Mucosa of rectum (tissue), 2 donors: Measurements from ENCODE around the gene TNNI2.
A peak's percentile ranks its signal among the peaks of the same experiment; 100 is the strongest.

Experiments used
- H3K27ac ChIP-seq, 2 donors: one replicate each; pipeline ENCODE4 v1.7.0; 2013; ENCODE audit warnings: inconsistent platforms in 2 of 2, low read depth in 2 of 2, low read length in 2 of 2
- H3K27me3 ChIP-seq, 2 donors: one replicate each; pipeline ENCODE4 v1.7.0; 2013; ENCODE audit warnings: low read length in 2 of 2; ENCODE audit not compliant: control insufficient read depth in 2 of 2, insufficient read depth in 2 of 2
- H3K36me3 ChIP-seq, 2 donors: one replicate each; pipeline ENCODE4 v1.7.0; 2013; ENCODE audit warnings: low read length in 2 of 2; ENCODE audit not compliant: control insufficient read depth in 2 of 2, insufficient read depth in 2 of 2
- H3K4me1 ChIP-seq, 2 donors: one replicate each; pipeline ENCODE4 v1.7.0; 2013; ENCODE audit warnings: low read length in 2 of 2, mild to moderate bottlenecking in 1 of 2; ENCODE audit not compliant: control insufficient read depth in 2 of 2, insufficient read depth in 2 of 2
- H3K4me3 ChIP-seq, 2 donors: one replicate each; pipeline ENCODE4 v1.7.0; 2013; ENCODE audit warnings: low read length in 2 of 2
- H3K9ac ChIP-seq, 2 donors: one replicate each; pipeline ENCODE4 v1.7.0; 2013; ENCODE audit warnings: low read length in 2 of 2, low read depth in 1 of 2, mild to moderate bottlenecking in 1 of 2
- H3K9me3 ChIP-seq, 2 donors: one replicate each; pipeline ENCODE4 v1.7.0; 2013; ENCODE audit warnings: low read length in 2 of 2; ENCODE audit not compliant: control insufficient read depth in 2 of 2
- donor health status: healthy.
- donor health status: Normal muscosa, but diverticular disease.

Gene TNNI2

GRCh38 chr11:1839924-1840779 is 1.4 kb downstream of the TNNI2 start:
- Histone ChIP-seq H3K9me3 (no peaks in the 10 kb centered on the region), H3K4me3 (no peak overlapping the region), H3K9ac (no peak overlapping the region), H3K36me3 (no peaks in the 10 kb centered on the region), H3K27me3 (peaks cover 0 to 6% of the 10 kb centered on the region in 2 donors), H3K27ac (peak overlapping the region in 1 of 2 donors; percentile 48), H3K4me1 (peaks cover 4% of the 10 kb centered on the region in 2 donors)

GRCh38 chr11:1840780-1841480 is 2.1 kb downstream of the TNNI2 start:
- Histone ChIP-seq H3K36me3 (no peaks in the 10 kb centered on the region), H3K27me3 (peaks cover 0 to 6% of the 10 kb centered on the region in 2 donors), H3K9me3 (no peaks in the 10 kb centered on the region), H3K4me1 (peaks cover 2 to 4% of the 10 kb centered on the region in 2 donors), H3K9ac (no peak overlapping the region), H3K27ac (no peak overlapping the region), H3K4me3 (no peak overlapping the region)

GRCh38 chr11:1841511-1842148 is 2.8 kb downstream of the TNNI2 start:
- Histone ChIP-seq H3K36me3 (no peaks in the 10 kb centered on the region), H3K9me3 (no peaks in the 10 kb centered on the region), H3K4me3 (no peak overlapping the region), H3K4me1 (peaks cover 2 to 4% of the 10 kb centered on the region in 2 donors), H3K9ac (no peak overlapping the region), H3K27ac (no peak overlapping the region), H3K27me3 (peaks cover 0 to 6% of the 10 kb centered on the region in 2 donors)

- H3K9ac ChIP-seq: no peak overlapping the region
- H3K36me3 ChIP-seq: no peaks in the 10 kb centered on the region
- no peak overlapping the region for H3K27ac ChIP-seq
- H3K9me3 ChIP-seq: no peaks in the 10 kb centered on the region
- H3K4me1 ChIP-seq: peaks cover 2 to 4% of the 10 kb centered on the region in 2 donors
- peaks cover 0 to 6% of the 10 kb centered on the region in 2 donors for H3K27me3 ChIP-seq
- H3K4me3 ChIP-seq: no peak overlapping the region
These were observed 3.6 kb downstream of the TNNI2 start for GRCh38 chr11:1842149-1843097.

GRCh38 chr11:1843098-1843473 is 4.3 kb downstream of the TNNI2 start:
- Histone ChIP-seq H3K27ac (no peak overlapping the region), H3K27me3 (peaks cover 0 to 6% of the 10 kb centered on the region in 2 donors), H3K4me1 (peaks cover 2 to 4% of the 10 kb centered on the region in 2 donors), H3K36me3 (no peaks in the 10 kb centered on the region), H3K9me3 (no peaks in the 10 kb centered on the region), H3K4me3 (no peak overlapping the region), H3K9ac (no peak overlapping the region)

- peaks cover 2 to 4% of the 10 kb centered on the region in 2 donors for H3K4me1 ChIP-seq
These were observed 5.0 kb downstream of the TNNI2 start for GRCh38 chr11:1843796-1844195.

GRCh38 chr11:1844221-1845094 is 5.7 kb downstream of the TNNI2 start:
- H3K9ac ChIP-seq: peak overlapping the region in 1 of 2 donors; percentile 23
- H3K36me3 ChIP-seq: no peaks in the 10 kb centered on the region
- no peak overlapping the region for H3K4me3 ChIP-seq
- peak overlapping the region; percentile 7 to 10 for H3K27ac ChIP-seq
- H3K9me3 ChIP-seq: no peaks in the 10 kb centered on the region
- peaks cover 0 to 6% of the 10 kb centered on the region in 2 donors for H3K27me3 ChIP-seq
- H3K4me1 ChIP-seq: peaks cover 2 to 7% of the 10 kb centered on the region in 2 donors

More at GRCh38 chr11:1843796-1844195, 5.0 kb downstream of the TNNI2 start:
- H3K27me3 ChIP-seq: peaks cover 0 to 6% of the 10 kb centered on the region in 2 donors
- no peak overlapping the region for H3K4me3 ChIP-seq
- no peaks in the 10 kb centered on the region for H3K9me3 ChIP-seq
- no peak overlapping the region for H3K9ac ChIP-seq
- no peak overlapping the region for H3K27ac ChIP-seq
- no peaks in the 10 kb centered on the region for H3K36me3 ChIP-seq

- H3K4me3 ChIP-seq: no peak overlapping the region
- H3K36me3 ChIP-seq: no peaks in the 10 kb centered on the region
- H3K9me3 ChIP-seq: no peaks in the 10 kb centered on the region
- peak overlapping the region; percentile 7 to 10 for H3K27ac ChIP-seq
- H3K4me1 ChIP-seq: peaks cover 8 to 13% of the 10 kb centered on the region in 2 donors
- H3K27me3 ChIP-seq: peaks cover 0 to 6% of the 10 kb centered on the region in 2 donors
- peak overlapping the region in 1 of 2 donors; percentile 23 for H3K9ac ChIP-seq
These were observed 6.3 kb downstream of the TNNI2 start for GRCh38 chr11:1845095-1845429.
